HG02798 (cell line): Measurements from ENCODE around the gene RASD2.
"Not testable (repeated sequence)": the region's sequence is repeated elsewhere in the genome, so short reads cannot be mapped to it uniquely, and the experiment has no call there.

Experiments
- ATAC-seq: cut with Tn5 transposase; IDR thresholded peaks from one replicate; pipeline ENCODE4 v1.9.1; 2021; ENCODE audit warnings: mild to moderate bottlenecking; ENCODE audit not compliant: unreplicated experiment, poor library complexity

Gene RASD2

GRCh38 chr22:35540595-35541253, at the start of gene RASD2:
RASD2 (plus strand) TSS chr22:35540831; CDS start chr22:35546810, 5,979 bp downstream.
- ATAC-seq = peak; percentile 8

GRCh38 chr22:35491061-35491907, 49.3 kb upstream of the RASD2 start:
- not testable (repeated sequence) for ATAC-seq

- no peak for ATAC-seq
Observed at GRCh38 chr22:35491908-35492380, 48.7 kb upstream of the RASD2 start.

GRCh38 chr22:35493074-35493473, 47.6 kb upstream of the RASD2 start:
- no peak for ATAC-seq

- ATAC-seq = not testable (repeated sequence)
Observed at GRCh38 chr22:35495711-35496110, 44.9 kb upstream of the RASD2 start.

DNA sequence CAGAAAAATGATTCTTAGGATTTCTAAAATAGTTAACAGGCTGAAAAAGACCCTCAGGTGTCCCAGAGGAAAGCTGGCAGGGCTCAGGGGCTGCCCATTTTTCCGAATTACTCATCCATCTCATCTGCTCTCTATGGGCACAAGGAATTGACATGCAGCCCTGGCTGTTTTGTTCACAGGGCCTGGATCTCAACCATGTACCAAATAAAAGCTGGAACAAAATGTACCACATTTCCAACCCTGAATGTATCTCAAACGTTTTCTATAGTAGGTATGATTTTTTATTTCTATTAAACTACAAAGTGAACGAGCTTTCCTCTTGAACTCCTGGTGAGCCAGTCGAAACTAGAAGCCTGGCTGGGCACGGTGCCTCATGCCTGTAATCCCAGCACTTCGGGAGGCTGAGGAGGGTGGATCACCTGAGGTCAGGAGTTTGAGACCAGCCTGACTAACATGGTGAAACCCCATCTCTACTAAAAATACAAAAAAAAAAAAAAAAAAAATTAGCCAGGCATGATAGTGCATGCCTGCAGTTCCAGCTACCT, 43.8 kb upstream of the RASD2 start:
- ATAC-seq = no peak

DNA sequence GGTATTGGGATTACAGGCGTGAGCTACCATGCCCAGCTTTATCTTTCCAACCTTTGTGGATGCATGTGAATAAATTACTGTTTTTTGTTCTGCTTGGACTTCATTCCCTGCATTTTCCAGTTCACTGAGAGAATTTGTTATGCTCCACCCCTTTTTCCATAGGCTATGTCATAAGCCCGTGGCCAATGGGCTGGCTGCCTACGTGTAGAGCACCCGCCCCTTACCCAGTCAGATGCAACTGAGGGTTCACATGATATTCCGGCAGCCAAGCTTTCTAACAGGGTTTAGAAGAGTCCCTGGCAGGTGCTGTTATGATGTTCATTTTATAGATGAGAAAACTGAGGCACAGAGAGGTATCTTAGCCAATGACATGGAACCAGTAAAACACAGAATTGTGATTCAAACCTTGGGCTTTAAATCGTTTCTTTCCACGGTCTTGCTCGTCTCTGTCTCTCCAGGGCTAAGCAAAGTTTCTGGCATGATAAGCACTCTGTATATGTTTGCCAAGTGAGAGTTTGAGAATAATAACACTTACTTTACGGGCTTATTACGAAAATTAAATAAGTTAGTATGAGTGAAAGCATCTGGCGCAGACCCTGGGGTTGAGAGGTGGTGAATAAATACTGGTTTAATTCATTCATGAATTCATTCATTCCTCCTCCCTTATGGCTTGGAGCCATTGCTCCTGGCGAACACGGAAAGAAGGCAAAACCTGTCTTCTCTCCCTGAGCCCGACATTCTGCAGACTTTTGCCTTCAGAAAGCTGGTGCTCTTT, 42.4 kb upstream of the RASD2 start:
- no peak for ATAC-seq

DNA sequence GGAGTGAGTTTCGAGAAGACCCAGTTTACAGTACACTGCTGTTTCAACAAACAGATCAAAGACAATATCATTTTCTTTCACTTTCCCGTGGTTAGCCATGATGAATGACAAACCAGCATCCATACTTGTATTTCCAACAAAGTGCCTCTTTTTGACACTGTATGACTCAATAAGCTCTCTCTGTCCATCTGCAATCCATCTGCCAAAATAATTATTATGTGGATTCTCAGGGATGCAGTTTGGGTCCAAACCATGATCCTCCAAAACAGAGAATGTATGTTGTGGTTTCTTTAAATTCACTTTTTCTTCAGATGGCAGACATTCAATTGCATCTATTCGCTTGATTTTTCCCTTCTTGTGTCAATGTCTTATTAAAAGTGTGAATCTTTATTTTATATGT, 37.8 kb upstream of the RASD2 start:
- no peak for ATAC-seq

- no peak for ATAC-seq
Observed at GRCh38 chr22:35505399-35506258, 35.0 kb upstream of the RASD2 start.

DNA sequence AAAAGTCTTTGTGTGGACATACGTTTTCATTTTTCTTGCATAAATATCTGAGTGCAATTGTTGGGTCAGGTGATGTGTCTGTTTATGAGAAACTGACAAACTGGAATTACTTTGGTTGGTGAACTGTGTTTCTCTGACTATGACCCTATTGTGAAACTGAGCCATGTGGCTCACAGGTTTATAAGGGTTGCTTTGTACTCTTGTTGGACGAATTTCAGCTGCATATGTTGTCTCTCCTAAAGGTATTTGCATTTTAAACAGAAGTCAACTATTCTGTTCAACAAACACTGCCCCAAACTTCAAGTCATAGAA, 34.4 kb upstream of the RASD2 start:
- ATAC-seq = no peak

DNA sequence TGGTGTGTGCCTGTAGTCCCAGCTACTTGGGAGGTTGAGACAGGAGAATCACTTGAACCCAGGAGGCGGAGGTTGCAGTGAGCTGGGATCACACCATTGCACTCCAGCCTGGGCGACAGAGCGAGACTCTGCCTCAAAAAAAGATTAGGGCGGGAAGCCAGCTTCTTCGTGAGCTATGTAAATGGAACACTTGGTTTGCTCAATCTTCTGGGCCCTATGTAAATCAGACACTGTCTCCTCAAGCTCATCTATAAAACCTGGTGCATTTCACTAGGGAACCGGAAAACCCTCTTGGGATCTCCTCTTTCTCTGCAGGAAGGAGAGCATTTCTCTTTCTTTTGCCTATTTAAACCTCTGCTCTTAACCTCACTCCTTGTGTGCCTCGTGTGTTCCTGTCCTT, 32.8 kb upstream of the RASD2 start:
- not testable (repeated sequence) for ATAC-seq

DNA sequence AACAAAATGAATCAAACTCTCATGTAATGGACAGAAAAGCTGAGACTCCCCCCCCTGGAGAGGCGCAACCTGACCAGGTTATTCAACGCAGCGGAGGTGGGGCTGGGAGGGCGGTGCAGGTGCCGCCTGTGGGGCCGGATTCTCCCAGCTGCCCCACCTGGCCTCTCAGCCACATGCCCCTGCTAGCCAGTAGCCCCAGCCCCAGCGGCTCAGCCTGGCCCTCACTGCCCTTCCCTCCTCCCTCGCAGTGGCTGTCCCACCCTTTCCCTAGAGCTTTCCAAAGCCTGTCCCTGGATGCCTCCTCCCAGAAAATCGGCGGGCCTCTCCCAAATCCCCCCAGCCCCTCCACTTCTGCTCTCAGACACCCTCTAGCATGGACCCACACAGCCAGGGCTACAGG, 31.2 kb upstream of the RASD2 start:
- ATAC-seq = no peak

DNA sequence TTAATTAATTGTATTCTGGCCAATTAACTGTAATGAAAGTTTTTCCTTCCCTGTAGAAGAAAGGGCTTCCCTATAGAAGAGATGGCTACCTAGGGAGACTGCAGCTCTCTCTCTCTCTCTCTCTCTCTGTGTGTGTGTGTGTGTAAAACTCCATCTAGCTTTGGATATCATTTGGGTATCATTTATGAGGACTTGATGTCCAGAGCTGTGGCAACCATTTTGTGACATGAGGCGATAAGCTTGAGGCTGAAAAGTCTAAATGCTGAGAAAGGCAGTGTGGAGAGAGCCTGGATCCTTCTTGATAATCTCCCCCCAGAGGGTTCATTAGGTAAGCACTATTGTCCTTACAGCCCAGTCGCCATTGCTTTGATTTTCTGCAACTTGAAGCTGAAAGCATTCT, 30.7 kb upstream of the RASD2 start:
- ATAC-seq = no peak

DNA sequence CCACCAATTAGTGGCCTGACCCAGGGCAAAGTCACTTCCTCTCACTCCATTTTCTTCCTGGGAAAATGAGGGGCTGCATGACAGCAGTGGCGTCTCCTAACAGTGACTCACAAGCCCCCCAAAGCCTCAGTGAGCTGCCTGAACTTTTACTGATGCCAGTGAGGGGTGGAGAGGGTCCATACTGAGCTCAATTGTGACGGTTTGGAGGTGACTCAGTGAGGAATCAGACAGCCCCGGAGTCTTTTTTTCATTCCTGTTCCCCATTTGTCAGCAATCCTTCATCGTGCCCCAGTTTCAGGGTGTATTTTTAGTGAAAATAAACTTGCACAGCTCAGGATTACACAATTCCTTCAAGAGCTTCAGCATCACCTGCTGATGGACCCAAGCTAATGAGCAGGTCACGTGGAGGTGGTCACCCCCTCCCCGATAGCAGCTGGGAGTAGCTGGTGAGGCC, 30.1 kb upstream of the RASD2 start:
- no peak for ATAC-seq

DNA sequence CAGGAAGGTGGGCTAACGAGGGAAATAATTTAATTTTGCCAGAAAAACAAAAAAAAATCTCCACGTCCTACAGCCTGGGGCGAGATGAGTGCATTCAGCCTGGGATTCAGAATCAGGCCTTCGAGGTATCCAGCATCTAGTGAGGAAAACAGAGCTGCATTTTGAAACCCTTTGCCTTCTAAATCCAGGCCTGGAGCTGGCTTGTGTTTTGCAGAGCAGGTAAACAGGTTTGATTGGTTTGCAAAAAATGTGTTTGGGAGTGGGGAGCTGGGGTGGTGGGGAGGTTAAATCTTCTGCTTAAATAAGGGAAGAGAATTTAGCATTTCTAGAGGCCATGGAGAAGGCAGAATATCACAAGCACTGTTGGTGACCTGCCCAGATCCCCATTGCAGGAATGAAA, 29.7 kb upstream of the RASD2 start:
- ATAC-seq = no peak

- no peak for ATAC-seq
Observed at GRCh38 chr22:35514366-35514765, 26.3 kb upstream of the RASD2 start.

- not testable (repeated sequence) for ATAC-seq
Observed at GRCh38 chr22:35515952-35516351, 24.7 kb upstream of the RASD2 start.

GRCh38 chr22:35516723-35517122, 23.9 kb upstream of the RASD2 start:
- ATAC-seq = no peak

DNA sequence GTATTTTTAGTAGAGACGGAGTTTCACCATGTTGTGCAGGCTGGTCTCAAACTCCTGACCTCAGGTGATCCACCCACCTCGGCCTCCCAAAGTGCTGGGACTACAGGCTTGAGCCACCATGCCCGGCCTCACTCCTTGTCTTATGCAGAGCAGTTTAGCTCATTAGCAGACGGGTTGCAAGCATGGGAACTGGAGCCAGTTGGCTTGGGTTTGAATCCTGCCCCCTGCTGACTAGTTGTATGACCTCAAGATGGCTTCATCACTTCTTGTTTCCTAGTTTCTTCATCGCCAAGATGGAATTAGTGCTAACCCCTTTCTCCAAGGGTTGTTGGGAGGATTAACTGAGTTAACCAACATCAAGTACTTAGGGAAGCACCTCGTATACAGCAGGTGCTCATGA, 23.4 kb upstream of the RASD2 start:
- ATAC-seq = no peak
